Activated T-cell treated with anti-CD3 and anti-CD28 coated beads, Interleukin-2, amount 50 U/mL, for 72 hours (primary cell): ENCODE data around the gene APBA1. TPM values are rescaled to one million over a fixed set of nuclear protein-coding genes. Genes with fewer than 3 reads are reported as not detected.
A peak's percentile ranks its signal among the peaks of the same experiment; 100 is the strongest.

Source experiments
- ATAC-seq, 2 donors: fragments of 150-1000 bp; cut with Tn5 transposase; replicated peaks in 1 of 2; 2 replicates each; pipeline ENCODE4 v1.10.0; 2021; ENCODE audit warnings: moderate library complexity in 2 of 2, mild to moderate bottlenecking in 1 of 2
- DNase-seq, 2 donors: peaks; one replicate each; pipeline ENCODE4 v3.0.0; 2021 to 2022; ENCODE audit warnings: mixed read lengths in 1 of 2
- H3K27ac Mint-ChIP-seq: one replicate; pipeline ENCODE4 v1.8.0; 2022; ENCODE audit warnings: mild to moderate bottlenecking, moderate library complexity, mixed read lengths
- H3K27me3 Mint-ChIP-seq: one replicate; pipeline ENCODE4 v1.8.0; 2022; ENCODE audit warnings: low read depth, mixed read lengths
- H3K36me3 Mint-ChIP-seq, 2 donors: one replicate each; pipeline ENCODE4 v1.8.0; 2022; ENCODE audit warnings: mixed read lengths in 2 of 2, mild to moderate bottlenecking in 1 of 2; ENCODE audit not compliant: insufficient read depth in 2 of 2
- H3K4me1 Mint-ChIP-seq: one replicate; pipeline ENCODE4 v1.8.0; 2022; ENCODE audit warnings: low read depth, mixed read lengths
- H3K4me3 Mint-ChIP-seq, 2 donors: one replicate each; pipeline ENCODE4 v1.8.0; 2022; ENCODE audit warnings: mild to moderate bottlenecking in 2 of 2, mixed read lengths in 2 of 2, moderate library complexity in 2 of 2
- H3K9me3 Mint-ChIP-seq, 2 donors: one replicate each; pipeline ENCODE4 v1.8.0; 2022; ENCODE audit warnings: mixed read lengths in 2 of 2
- total RNA-seq, 2 donors: library from RNA; stranded (reverse); gene quantifications; one replicate each; pipeline ENCODE4 v1.2.3, GENCODE V29; 2022

Gene APBA1
- total RNA-seq, 2 donors from 2014 or later: 0.74 to 1.2 TPM

- Mint-ChIP-seq H3K4me1 (peaks cover 7% of the 10 kb centered on the region), H3K9me3 (no peaks in the 10 kb centered on the region), H3K27me3 (peaks cover 38% of the 10 kb centered on the region), H3K36me3 (no peaks in the 10 kb centered on the region), H3K4me3 (no peak overlapping the region), H3K27ac (no peak overlapping the region)
- DNase-seq (peak; percentile 28 to 29), ATAC-seq (peak; percentile 69 to 83)
Measured at GRCh38 chr9:69549310-69550202, 122.6 kb downstream of the APBA1 start.

GRCh38 chr9:69548681-69549080 lies 123.5 kb downstream of the APBA1 start:
- Mint-ChIP-seq H3K27ac (no peak overlapping the region), H3K27me3 (peaks cover 38% of the 10 kb centered on the region), H3K36me3 (no peaks in the 10 kb centered on the region), H3K9me3 (no peaks in the 10 kb centered on the region), H3K4me1 (peaks cover 7% of the 10 kb centered on the region), H3K4me3 (no peak overlapping the region)
- DNase-seq (no peak), ATAC-seq (no peak)

GRCh38 chr9:69546265-69546664 lies 125.9 kb downstream of the APBA1 start:
- no peak overlapping the region for H3K4me3 Mint-ChIP-seq
- DNase-seq: no peak
- no peak overlapping the region for H3K27ac Mint-ChIP-seq

GRCh38 chr9:69542942-69543704 lies 129.0 kb downstream of the APBA1 start:
- Mint-ChIP-seq H3K9me3 (no peaks in the 10 kb centered on the region), H3K36me3 (no peaks in the 10 kb centered on the region), H3K4me3 (no peak overlapping the region), H3K27me3 (peaks cover 6% of the 10 kb centered on the region), H3K4me1 (no peaks in the 10 kb centered on the region), H3K27ac (no peak overlapping the region)
- no peak for ATAC-seq
- no peak for DNase-seq

More at GRCh38 chr9:69546265-69546664, 125.9 kb downstream of the APBA1 start:
- H3K9me3 Mint-ChIP-seq: no peaks in the 10 kb centered on the region
- no peak for ATAC-seq
- peaks cover 7% of the 10 kb centered on the region for H3K4me1 Mint-ChIP-seq
- H3K27me3 Mint-ChIP-seq: peaks cover 26% of the 10 kb centered on the region
- H3K36me3 Mint-ChIP-seq: no peaks in the 10 kb centered on the region

- Mint-ChIP-seq H3K27me3 (peaks cover 6% of the 10 kb centered on the region), H3K36me3 (no peaks in the 10 kb centered on the region), H3K4me1 (no peaks in the 10 kb centered on the region), H3K9me3 (no peaks in the 10 kb centered on the region), H3K4me3 (no peak overlapping the region), H3K27ac (no peak overlapping the region)
- DNase-seq (no peak), ATAC-seq (no peak)
Measured at GRCh38 chr9:69542058-69542457, 130.1 kb downstream of the APBA1 start.

- DNase-seq (no peak), ATAC-seq (no peak)
- no peaks in the 10 kb centered on the region for H3K27me3 Mint-ChIP-seq
- no peaks in the 10 kb centered on the region for H3K36me3 Mint-ChIP-seq
- no peaks in the 10 kb centered on the region for H3K9me3 Mint-ChIP-seq
- no peak overlapping the region for H3K27ac Mint-ChIP-seq
- H3K4me1 Mint-ChIP-seq: no peaks in the 10 kb centered on the region
- H3K4me3 Mint-ChIP-seq: no peak overlapping the region
Measured at GRCh38 chr9:69535911-69536310, 136.3 kb downstream of the APBA1 start.

- no peaks in the 10 kb centered on the region for H3K4me1 Mint-ChIP-seq
- H3K27ac Mint-ChIP-seq: no peak overlapping the region
- H3K9me3 Mint-ChIP-seq: no peaks in the 10 kb centered on the region
- H3K36me3 Mint-ChIP-seq: no peaks in the 10 kb centered on the region
- ATAC-seq (no peak), DNase-seq (no peak)
- no peak overlapping the region for H3K4me3 Mint-ChIP-seq
- no peaks in the 10 kb centered on the region for H3K27me3 Mint-ChIP-seq
Measured at GRCh38 chr9:69535286-69535832, 136.8 kb downstream of the APBA1 start.

- Mint-ChIP-seq H3K27ac (no peak overlapping the region), H3K27me3 (no peaks in the 10 kb centered on the region), H3K4me1 (no peaks in the 10 kb centered on the region), H3K9me3 (peaks cover 0 to 2% of the 10 kb centered on the region in 2 donors), H3K36me3 (no peaks in the 10 kb centered on the region), H3K4me3 (no peak overlapping the region)
- DNase-seq (no peak), ATAC-seq (no peak)
Measured at GRCh38 chr9:69532396-69532795, 139.8 kb downstream of the APBA1 start.

GRCh38 chr9:69527454-69527853 lies 144.7 kb downstream of the APBA1 start:
- DNase-seq (no peak), ATAC-seq (no peak)
- Mint-ChIP-seq H3K27ac (no peak overlapping the region), H3K4me1 (peaks cover 9% of the 10 kb centered on the region), H3K36me3 (peaks cover 0 to 2% of the 10 kb centered on the region in 2 donors), H3K4me3 (no peak overlapping the region), H3K9me3 (peaks cover 7 to 17% of the 10 kb centered on the region in 2 donors), H3K27me3 (no peaks in the 10 kb centered on the region)

- Mint-ChIP-seq H3K9me3 (peaks cover 7 to 17% of the 10 kb centered on the region in 2 donors), H3K4me1 (peaks cover 9% of the 10 kb centered on the region), H3K27me3 (no peaks in the 10 kb centered on the region), H3K36me3 (peaks cover 0 to 2% of the 10 kb centered on the region in 2 donors), H3K27ac (no peak overlapping the region), H3K4me3 (no peak overlapping the region)
- no peak for ATAC-seq
- DNase-seq: no peak
Measured at GRCh38 chr9:69526699-69527098, 145.5 kb downstream of the APBA1 start.

GRCh38 chr9:69519470-69520240 lies 152.5 kb downstream of the APBA1 start:
- peaks cover 0 to 3% of the 10 kb centered on the region in 2 donors for H3K36me3 Mint-ChIP-seq
- DNase-seq (no peak), ATAC-seq (peak; percentile 9 to 33)
- no peak overlapping the region for H3K4me3 Mint-ChIP-seq
- H3K27me3 Mint-ChIP-seq: peaks cover 6% of the 10 kb centered on the region
- peaks cover 8% of the 10 kb centered on the region for H3K4me1 Mint-ChIP-seq
- H3K27ac Mint-ChIP-seq: no peak overlapping the region
- peaks cover 2 to 13% of the 10 kb centered on the region in 2 donors for H3K9me3 Mint-ChIP-seq

- H3K27me3 Mint-ChIP-seq: peaks cover 6% of the 10 kb centered on the region
- H3K36me3 Mint-ChIP-seq: peaks cover 0 to 3% of the 10 kb centered on the region in 2 donors
- no peak overlapping the region for H3K27ac Mint-ChIP-seq
- no peaks in the 10 kb centered on the region for H3K4me1 Mint-ChIP-seq
- peaks cover 2 to 7% of the 10 kb centered on the region in 2 donors for H3K9me3 Mint-ChIP-seq
- ATAC-seq (no peak), DNase-seq (no peak)
- H3K4me3 Mint-ChIP-seq: no peak overlapping the region
Measured at GRCh38 chr9:69516353-69517322, 155.5 kb downstream of the APBA1 start.
